GM12878 (cell line): ENCODE measurements around the gene CPEB1. TPM values are rescaled to one million over a fixed set of nuclear protein-coding genes. Genes with fewer than 3 reads are reported as not detected.

Source experiments
- ATAC-seq: fragments of 200-7000 bp; cut with Tn5 transposase; 3 replicates; pipeline ENCODE4 v1.9.1; 2020; ENCODE audit warnings: mild to moderate bottlenecking, moderate library complexity
- Bru-seq: library from RNA; stranded (reverse); fragments of 400-500 nt; gene quantifications from one replicate; lab custom pipeline; 2021; lab: Mats Ljungman, UMichigan
- BruChase-seq, 2 experiments: library from RNA; stranded (reverse); fragments of 400-500 nt; gene quantifications; one replicate each; lab custom pipeline; 2021; lab: Mats Ljungman, UMichigan
- BruUV-seq: library from RNA; stranded (reverse); fragments of 400-500 nt; replicated peaks from 2 replicates; lab custom pipeline; 2021; lab: Mats Ljungman, UMichigan
- CTCF ChIA-PET: fragments of 300-600 bp; sonication (Branson Sonifier 250); formaldehyde crosslinking; extraction: SDS; loops from one replicate; lab custom pipeline; 2021; ENCODE audit warnings: inconsistent platforms; lab: Yijun Ruan, JAX
- POLR2A ChIA-PET: fragments of 350-600 bp; formaldehyde crosslinking; extraction: SDS; loops from one replicate; lab custom pipeline; 2021; ENCODE audit warnings: inconsistent platforms; lab: Charles Lee
- RAD21 ChIA-PET: fragments of 300-600 bp; sonication (Branson Sonifier 250); formaldehyde crosslinking; loops from one replicate; lab custom pipeline; 2023; ENCODE audit warnings: antibody characterized with exemption; ENCODE audit not compliant: unreplicated experiment; lab: Charles Lee
- SMC1A ChIA-PET: fragments of 300-600 bp; sonication (Branson Sonifier 250); formaldehyde crosslinking; loops from one replicate; lab custom pipeline; 2023; ENCODE audit not compliant: unreplicated experiment, uncharacterized antibody; lab: Charles Lee
- DNase-seq: peaks from one replicate; pipeline ENCODE4 v3.0.0-alpha.2; 2011; ENCODE audit warnings: low read depth, low spot score
- FAIRE-seq: peaks from 3 replicates; lab custom pipeline; 2011; peaks lifted over from hg19 to GRCh38; lab: Jason Lieb, UNC
- H2AFZ ChIP-seq: 2 replicates; pipeline ENCODE4 v1.6.0; 2011; ENCODE audit warnings: low read depth, low read length, control low read depth; ENCODE audit not compliant: control insufficient read depth
- H3K27ac ChIP-seq: 2 replicates; pipeline ENCODE4 v1.5.1; 2011; ENCODE audit warnings: control low read depth; ENCODE audit not compliant: control insufficient read depth, insufficient read depth
- H3K27me3 ChIP-seq, 2 experiments: replicated peaks in 1 of 2; 2 replicates each; pipeline versions ENCODE4 v1.6.0 to v1.6.1; 2011; ENCODE audit warnings: low read length in 1 of 2; ENCODE audit not compliant: control insufficient read depth in 2 of 2, insufficient read depth in 2 of 2
- H3K36me3 ChIP-seq, 2 experiments: 2 replicates each; pipeline ENCODE4 v1.5.1; 2011; ENCODE audit warnings: low read length in 1 of 2; ENCODE audit not compliant: control insufficient read depth in 2 of 2, insufficient read depth in 2 of 2
- H3K4me1 ChIP-seq: 2 replicates; pipeline ENCODE4 v1.6.1; 2011; ENCODE audit warnings: mild to moderate bottlenecking, low read length, moderate library complexity, mixed read lengths; ENCODE audit not compliant: control insufficient read depth, insufficient read depth
- H3K4me2 ChIP-seq: 2 replicates; pipeline ENCODE4 v1.6.0; 2011; ENCODE audit warnings: control low read depth; ENCODE audit not compliant: control insufficient read depth, insufficient read depth
- H3K4me3 ChIP-seq: fragments of 200-600 bp; sonication (generic); 2 replicates; pipeline ENCODE4 v1.5.1; 2016
- H3K79me2 ChIP-seq: 2 replicates; pipeline ENCODE4 v1.6.0; 2011; ENCODE audit warnings: low read length; ENCODE audit not compliant: control insufficient read depth, insufficient read depth
- H3K9ac ChIP-seq: 2 replicates; pipeline ENCODE4 v1.8.0; 2011; ENCODE audit warnings: low read length, control low read depth, mixed read lengths; ENCODE audit not compliant: control insufficient read depth, insufficient read depth
- H3K9me3 ChIP-seq: replicated peaks from 3 replicates; pipeline ENCODE4 v1.5.1; 2011; ENCODE audit warnings: mild to moderate bottlenecking, low read length; ENCODE audit not compliant: control insufficient read depth, insufficient read depth
- H4K20me1 ChIP-seq: 2 replicates; pipeline ENCODE4 v1.6.0; 2011; ENCODE audit not compliant: control insufficient read depth, insufficient read depth
- ATF7 ChIP-seq: fragments of 450-650 bp; IDR thresholded peaks from 2 replicates; pipeline ENCODE4 v1.6.1; 2016; ENCODE audit warnings: low read depth, mild to moderate bottlenecking
- BMI1 ChIP-seq: fragments of 450-650 bp; IDR thresholded peaks from 2 replicates; pipeline ENCODE4 v1.6.1; 2016; ENCODE audit warnings: mild to moderate bottlenecking, moderate library complexity, borderline replicate concordance
- CBFB ChIP-seq: IDR thresholded peaks from 2 replicates; pipeline ENCODE4 v1.6.1; 2016; ENCODE audit warnings: antibody characterized with exemption, low read depth
- CHD2 ChIP-seq: IDR thresholded peaks from 2 replicates; pipeline ENCODE4 v1.6.1; 2011; ENCODE audit warnings: low read depth, low read length, improper control_type of control experiment, borderline replicate concordance
- FOXK2 ChIP-seq: fragments of 450-650 bp; IDR thresholded peaks from 2 replicates; pipeline ENCODE4 v1.6.1; 2017; ENCODE audit warnings: mild to moderate bottlenecking, moderate library complexity
- GATAD2B ChIP-seq: fragments of 450-650 bp; conservative IDR thresholded peaks from 2 replicates; pipeline ENCODE4 v1.6.1; 2017; ENCODE audit warnings: low read depth, mild to moderate bottlenecking, moderate library complexity
- IKZF1 ChIP-seq: fragments of 450-650 bp; conservative IDR thresholded peaks from 2 replicates; pipeline ENCODE4 v1.6.1; 2017; ENCODE audit warnings: antibody characterized with exemption, mild to moderate bottlenecking
- JUNB ChIP-seq: IDR thresholded peaks from 2 replicates; pipeline ENCODE4 v1.6.1; 2016; ENCODE audit warnings: antibody characterized with exemption, mild to moderate bottlenecking
- LARP7 ChIP-seq: fragments of 450-650 bp; IDR thresholded peaks from 2 replicates; pipeline ENCODE4 v1.6.1; 2017; ENCODE audit warnings: mild to moderate bottlenecking
- MXI1 ChIP-seq: fragments of 150-350 bp; IDR thresholded peaks from 2 replicates; pipeline ENCODE4 v1.6.1; 2011; ENCODE audit warnings: low read depth, mild to moderate bottlenecking, inconsistent platforms, low read length, improper control_type of control experiment
- SMARCA5 ChIP-seq: fragments of 450-650 bp; IDR thresholded peaks from 2 replicates; pipeline ENCODE4 v1.6.1; 2017; ENCODE audit warnings: mild to moderate bottlenecking
- STAT3 ChIP-seq: IDR thresholded peaks from 2 replicates; pipeline ENCODE4 v1.6.1; 2011; ENCODE audit warnings: low read depth, low read length, improper control_type of control experiment
- SUZ12 ChIP-seq: fragments of 200-600 bp; sonication (generic); IDR thresholded peaks from one replicate; pipeline ENCODE4 v1.6.1; 2018; ENCODE audit warnings: antibody characterized with exemption, mild to moderate bottlenecking; ENCODE audit not compliant: unreplicated experiment
- TCF3 ChIP-seq: IDR thresholded peaks from 2 replicates; pipeline ENCODE4 v1.6.1; 2012; ENCODE audit warnings: low read depth, mild to moderate bottlenecking, low read length, borderline replicate concordance; ENCODE audit not compliant: insufficient read depth
- ZBED1 ChIP-seq: IDR thresholded peaks from 2 replicates; pipeline ENCODE4 v1.6.1; 2016; ENCODE audit warnings: borderline replicate concordance
- WGBS: methylation state at CpG from one replicate; pipeline ENCODE4 v1.1.6; 2016; ENCODE audit warnings: low lambda C conversion rate; ENCODE audit not compliant: insufficient replicate concordance, insufficient coverage; ENCODE audit errors: missing lambda C conversion rate; 5-methylcytosine and 5-hydroxymethylcytosine counted together
- in situ Hi-C: fragments of 300-500 bp; cut with MboI; formaldehyde crosslinking; loops from 9 replicates; pipeline ENCODE4 v1.14.3; 2018; ENCODE audit warnings: mixed read lengths
- intact Hi-C: fragments of 100-400 bp; cut with micrococcal nuclease; formaldehyde crosslinking; loops from one replicate; pipeline ENCODE4 v1.14.2; 2022; ENCODE audit not compliant: unreplicated experiment
- long read RNA-seq, 2 experiments: library from polyadenylated mRNA; unstranded; transcript quantifications; one replicate each; pipeline ENCODE4 v2.0.0, GENCODE V29; 2019 to 2020
- polyA minus RNA-seq, 3 experiments: library from RNA; depleted of rRNA, polyadenylated mRNA; stranded (reverse); fragments of >200 nt; gene quantifications; 2 replicates each; pipeline ENCODE4 v1.2.3, GENCODE V29; 2011
- polyA plus RNA-seq, 11 experiments: library from polyadenylated mRNA; depleted of rRNA in 4 of 11; unstranded in 6 of 11; stranded (reverse) in 5 of 11; fragments of >200 nt; fragmentation: Nextera tagmentation in 4 of 11; fragmentation: Illumina TruSeq in 1 of 11; extraction: Ambion mirVana in 4 of 11; extraction: Trizol in 1 of 11; gene quantifications; 1 replicate in 1 of 11; 2 replicates in 10 of 11; pipeline versions ENCODE4 v1.2.1 to v1.2.3, GENCODE V29; 2011 to 2016; ENCODE audit warnings: inconsistent platforms in 2 of 11, missing spikeins in 2 of 11, low read depth in 1 of 11
- total RNA-seq, 4 experiments: library from RNA; depleted of rRNA in 3 of 4; stranded (reverse); fragments of >200 nt in 3 of 4; fragmentation: Illumina TruSeq in 1 of 4; extraction: Trizol in 1 of 4; gene quantifications; 2 replicates each; pipeline versions ENCODE4 v1.2.1 to v1.2.3, GENCODE V29; 2013 to 2021
- TF ChIP-seq, protein P1 (sequence below): fragments of 450-650 bp; IDR thresholded peaks from 2 replicates; pipeline ENCODE4 v1.6.1; 2016; ENCODE audit warnings: mild to moderate bottlenecking
- TF ChIP-seq, protein P2 (sequence below): fragments of 450-650 bp; IDR thresholded peaks from 2 replicates; pipeline ENCODE4 v1.6.1; 2017; ENCODE audit warnings: antibody characterized with exemption, mild to moderate bottlenecking, moderate library complexity

CPEB1 gene
- 2.4 and 3.7 TPM in 2 replicates for total RNA-seq (2013; cell fraction: nucleolus; rRNA removed)
- total RNA-seq (2014; rRNA removed) (0.28 and 0.44 TPM in 2 replicates), total RNA-seq (2014; rRNA removed; fragmentation: Illumina TruSeq; extraction: Trizol) (0.27 and 0.28 TPM in 2 replicates), total RNA-seq (2021) (0.66 and 0.92 TPM in 2 replicates), polyA plus RNA-seq (2011; rRNA removed) (0.14 and 0.26 TPM in 2 replicates), polyA plus RNA-seq (2014; fragmentation: Illumina TruSeq; extraction: Trizol) (0.65 and 0.68 TPM in 2 replicates), polyA plus RNA-seq (2014; fragmentation: Nextera tagmentation; extraction: Ambion mirVana) (under 1 TPM; 0.05 to 0.20 TPM), polyA plus RNA-seq (2014; rRNA removed) (0.71 and 0.99 TPM in 2 replicates), polyA plus RNA-seq (2016; fragmentation: Nextera tagmentation; extraction: Ambion mirVana) (1 to 10 TPM; 1.1 TPM), polyA minus RNA-seq (2011; rRNA and poly(A)+ RNA removed) (not detected in 2 replicates), Bru-seq, nascent RNA (percentile 43 among the genes with signal in this experiment), BruChase-seq, experiment 1, labeled RNA remaining after a 6-hour chase (percentile 45 among the genes with signal in this experiment), BruChase-seq, experiment 2, labeled RNA remaining after a 2-hour chase (percentile 44 among the genes with signal in this experiment)
- 0.12 TPM for polyA plus RNA-seq (2011; ENCODE audit: low read depth)
- 0.10 and 0.15 TPM in 2 replicates for polyA plus RNA-seq (2011; cell fraction: cytosol; rRNA removed)
- 0.23 and 0.40 TPM in 2 replicates for polyA plus RNA-seq (2011; cell fraction: nucleus; rRNA removed)
- polyA plus RNA-seq (2012): 0.38 and 0.48 TPM in 2 replicates
- not detected in 2 replicates for polyA minus RNA-seq (2011; cell fraction: cytosol; rRNA and poly(A)+ RNA removed)
- 0.12 TPM in 1 of 2 replicates, not detected in the other for polyA minus RNA-seq (2011; cell fraction: nucleus; rRNA and poly(A)+ RNA removed)
- long read RNA-seq, experiment 1, partial matches to known transcripts: 0 of 3 reads
- long read RNA-seq, experiment 1, other reads (novel, unspliced or antisense): 2 of 3 reads
- long read RNA-seq, experiment 2, partial matches to known transcripts: 0 of 3 reads
- long read RNA-seq, experiment 2, other reads (novel, unspliced or antisense): 3 of 3 reads

DNA sequence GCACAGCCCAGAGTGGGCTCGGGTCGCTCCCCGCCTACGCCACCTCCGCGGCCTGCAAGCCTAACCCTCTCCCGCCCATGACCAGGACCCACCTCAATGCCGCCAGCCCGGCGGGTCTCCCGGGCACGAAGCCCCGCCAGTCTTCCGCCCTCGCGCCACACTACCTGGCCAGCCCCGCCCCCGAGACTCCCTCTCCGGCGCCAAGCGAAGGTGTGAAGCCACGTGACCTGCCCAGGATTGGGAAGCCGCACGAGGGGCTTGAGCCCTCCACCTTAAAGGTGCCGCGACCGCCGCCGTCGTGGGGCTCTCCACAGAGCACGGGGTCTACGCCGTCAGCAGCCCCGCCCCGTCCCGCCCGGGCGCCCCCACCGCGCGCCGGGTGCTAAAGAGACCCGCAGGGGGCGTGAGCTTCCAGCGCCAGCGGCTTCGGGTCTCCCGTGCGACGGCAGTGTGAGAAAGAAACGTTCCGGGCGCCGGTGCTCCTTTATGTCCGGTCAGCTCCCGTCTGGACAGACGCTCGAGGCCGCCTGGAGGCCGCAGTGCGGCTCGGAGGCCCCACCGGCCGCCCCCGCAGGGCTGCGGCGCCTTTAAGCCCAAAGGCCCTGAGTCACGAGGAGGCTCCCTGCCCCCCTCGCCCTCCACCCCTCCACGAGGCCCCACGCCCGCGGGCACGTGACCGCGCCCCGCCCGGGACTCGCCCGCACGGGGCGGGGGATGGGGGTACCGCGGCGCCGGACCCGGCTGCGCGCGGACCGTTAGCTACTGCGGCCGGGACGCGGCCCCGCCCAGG, at the start of gene CPEB1:
Gene CPEB1 (minus strand): TSS at position 319 of the 790 bp plus-strand sequence. CDS start 18,904 bp downstream, outside the sequence.
- H3K79me2 ChIP-seq: no peaks in the 10 kb centered on the region
- no peaks in the 10 kb centered on the region; the same call in 2 of the 3 replicates for H3K9me3 ChIP-seq
- H2AFZ ChIP-seq: peak within 1 kb of the TSS; percentile 51
- SMC1A ChIA-PET: no interaction called here
- H3K27ac ChIP-seq: no peak within 1 kb of the TSS
- H3K36me3 ChIP-seq: no peaks in the 10 kb centered on the region
- no peaks in the 10 kb centered on the region for H4K20me1 ChIP-seq
- DNase-seq (no peak), FAIRE-seq (no peak), ATAC-seq (peak; percentile 22; the same call in 1 of the 3 replicates)
- POLR2A ChIA-PET: no interaction called here
- H3K4me2 ChIP-seq: peak within 1 kb of the TSS; percentile 44; the same call in 1 of the 2 replicates
- intact Hi-C loops (no loop called here), in situ Hi-C loops (no loop called here)
- no TSS peak for BruUV-seq
- CTCF ChIA-PET: no interaction called here
- peaks cover 4% of the 10 kb centered on the region; the same call in 1 of the 2 replicates for H3K4me1 ChIP-seq
- H3K9ac ChIP-seq: no peak within 1 kb of the TSS
- H3K27me3 ChIP-seq: peaks cover 0 to 10% of the 10 kb centered on the region in 2 experiments; a peak in 3 of 4 replicates
- RAD21 ChIA-PET: no interaction called here
- WGBS: 22% methylated on average over 82 of the region's 96 CpGs
- peak within 1 kb of the TSS; percentile 47; the same call in 1 of the 2 replicates for H3K4me3 ChIP-seq
- TF ChIP-seq, protein P1, sequence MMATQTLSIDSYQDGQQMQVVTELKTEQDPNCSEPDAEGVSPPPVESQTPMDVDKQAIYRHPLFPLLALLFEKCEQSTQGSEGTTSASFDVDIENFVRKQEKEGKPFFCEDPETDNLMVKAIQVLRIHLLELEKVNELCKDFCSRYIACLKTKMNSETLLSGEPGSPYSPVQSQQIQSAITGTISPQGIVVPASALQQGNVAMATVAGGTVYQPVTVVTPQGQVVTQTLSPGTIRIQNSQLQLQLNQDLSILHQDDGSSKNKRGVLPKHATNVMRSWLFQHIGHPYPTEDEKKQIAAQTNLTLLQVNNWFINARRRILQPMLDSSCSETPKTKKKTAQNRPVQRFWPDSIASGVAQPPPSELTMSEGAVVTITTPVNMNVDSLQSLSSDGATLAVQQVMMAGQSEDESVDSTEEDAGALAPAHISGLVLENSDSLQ: no peak
- TF ChIP-seq SMARCA5: no peak
- TF ChIP-seq, protein P2, sequence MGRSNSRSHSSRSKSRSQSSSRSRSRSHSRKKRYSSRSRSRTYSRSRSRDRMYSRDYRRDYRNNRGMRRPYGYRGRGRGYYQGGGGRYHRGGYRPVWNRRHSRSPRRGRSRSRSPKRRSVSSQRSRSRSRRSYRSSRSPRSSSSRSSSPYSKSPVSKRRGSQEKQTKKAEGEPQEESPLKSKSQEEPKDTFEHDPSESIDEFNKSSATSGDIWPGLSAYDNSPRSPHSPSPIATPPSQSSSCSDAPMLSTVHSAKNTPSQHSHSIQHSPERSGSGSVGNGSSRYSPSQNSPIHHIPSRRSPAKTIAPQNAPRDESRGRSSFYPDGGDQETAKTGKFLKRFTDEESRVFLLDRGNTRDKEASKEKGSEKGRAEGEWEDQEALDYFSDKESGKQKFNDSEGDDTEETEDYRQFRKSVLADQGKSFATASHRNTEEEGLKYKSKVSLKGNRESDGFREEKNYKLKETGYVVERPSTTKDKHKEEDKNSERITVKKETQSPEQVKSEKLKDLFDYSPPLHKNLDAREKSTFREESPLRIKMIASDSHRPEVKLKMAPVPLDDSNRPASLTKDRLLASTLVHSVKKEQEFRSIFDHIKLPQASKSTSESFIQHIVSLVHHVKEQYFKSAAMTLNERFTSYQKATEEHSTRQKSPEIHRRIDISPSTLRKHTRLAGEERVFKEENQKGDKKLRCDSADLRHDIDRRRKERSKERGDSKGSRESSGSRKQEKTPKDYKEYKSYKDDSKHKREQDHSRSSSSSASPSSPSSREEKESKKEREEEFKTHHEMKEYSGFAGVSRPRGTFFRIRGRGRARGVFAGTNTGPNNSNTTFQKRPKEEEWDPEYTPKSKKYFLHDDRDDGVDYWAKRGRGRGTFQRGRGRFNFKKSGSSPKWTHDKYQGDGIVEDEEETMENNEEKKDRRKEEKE: no peak
- no peak for TF ChIP-seq CBFB
- TF ChIP-seq ATF7: no peak
- no peak for TF ChIP-seq STAT3
- TF ChIP-seq GATAD2B: no peak
- no peak for TF ChIP-seq JUNB
- peak; percentile 57 for TF ChIP-seq SUZ12
- TF ChIP-seq TCF3: no peak
- no peak for TF ChIP-seq CHD2
- TF ChIP-seq IKZF1: 0 out of 2 replicates have a peak, but pooled peaks have one; percentile 12
- no peak for TF ChIP-seq LARP7
- no peak for TF ChIP-seq BMI1
- no peak for TF ChIP-seq MXI1
- TF ChIP-seq ZBED1: no peak
- TF ChIP-seq FOXK2: no peak
